A549 (cell line): ENCODE data around the gene MAGI1.

Experiments
- CEBPB ChIP-seq, 2 experiments: fragments of >200 bp in 1 of 2; sonication (Bioruptor Twin) in 1 of 2; formaldehyde crosslinking in 1 of 2; IDR thresholded peaks; 2 replicates each; pipeline ENCODE4 v1.6.1; 2012 to 2016
- CTCF ChIP-seq: fragments of >200 bp; sonication (Bioruptor Twin); formaldehyde crosslinking; IDR thresholded peaks from 3 replicates; pipeline ENCODE4 v1.5.1; 2016
- POLR2A ChIP-seq: IDR thresholded peaks from 2 replicates; pipeline ENCODE4 v1.6.1; 2012; ENCODE audit warnings: mild to moderate bottlenecking, low read length
- RAD21 ChIP-seq, 2 experiments: fragments of >200 bp in 1 of 2; sonication (Bioruptor Twin) in 1 of 2; formaldehyde crosslinking in 1 of 2; IDR thresholded peaks in 1 of 2; conservative IDR thresholded peaks in 1 of 2; 2 replicates in 1 of 2; 3 replicates in 1 of 2; pipeline ENCODE4 v1.6.1; 2012 to 2018; ENCODE audit warnings: inconsistent platforms in 1 of 2

- TF ChIP-seq POLR2A (no peak), CEBPB (IDR thresholded peaks at IDR 0.05) (no peak), CTCF (no peak), RAD21 (conservative IDR thresholded peaks at IDR 0.05 in 1 of 2, IDR thresholded peaks at IDR 0.05 in 1 of 2) (no peak)
Observed at GRCh38 chr3:65562447-65562846, 476.3 kb downstream of the MAGI1 start.
